Stimulated activated CD8-positive, alpha-beta memory T cell treated with anti-CD3 and anti-CD28 coated beads, Interleukin-12 subunit alpha, Interleukin-12 subunit beta, amount 100 ng/mL, for 1 hour (primary cell): ENCODE results near the gene MYL11.

ENCODE experiments used
- DNase-seq: peaks from one replicate; pipeline ENCODE4 v3.0.0-alpha.2; 2020; ENCODE audit warnings: low read depth

MYL11 gene

DNA sequence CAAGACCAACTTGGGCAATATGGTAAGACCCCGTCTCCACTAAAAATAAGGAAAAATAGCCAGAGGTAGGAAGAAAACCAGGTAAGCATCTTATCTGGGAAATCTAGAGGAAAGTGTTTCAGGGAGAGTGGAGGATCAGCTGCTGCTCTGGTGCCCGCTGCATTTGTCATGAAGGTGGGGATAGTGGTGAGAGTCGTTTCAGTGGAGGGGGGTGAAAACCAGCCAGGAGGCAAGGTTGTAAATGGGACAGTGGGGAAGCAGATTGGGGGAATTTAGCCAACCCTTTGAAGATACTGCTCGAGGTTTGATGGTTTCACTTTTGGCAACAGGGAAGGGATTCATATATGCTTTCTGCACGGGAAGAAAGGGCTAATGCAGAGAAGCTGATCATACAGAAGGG, 46.4 kb downstream of the MYL11 start:
- no peak for DNase-seq
